ENCODE results near the gene DTD1.

GRCh38 chr20:18722371-18722770 is 134.5 kb downstream of the DTD1 start:
- no peak for TF ChIP-seq GATA2 (IDR thresholded peaks at IDR 0.05; ENCODE audit: low read depth, low read length)
- TF ChIP-seq GATA3 (IDR thresholded peaks at IDR 0.05; ENCODE audit: low read depth, low read length): no peak
